Left colon (tissue), 2 donors: ENCODE data around the gene MFSD6. TPM values are rescaled to one million over a fixed set of nuclear protein-coding genes. Genes with fewer than 3 reads are reported as not detected.

ENCODE experiments used
- ATAC-seq: fragments of 200-7000 bp; cut with Tn5 transposase; one replicate; pipeline ENCODE4 v1.9.1; 2020; ENCODE audit warnings: mild to moderate bottlenecking, moderate library complexity
- DNase-seq, 2 donors: peaks; one replicate each; pipeline ENCODE4 v3.0.0-alpha.2; 2020
- intact Hi-C, 2 donors: fragments of 100-400 bp; cut with DNase I in 1 of 2; cut with micrococcal nuclease in 1 of 2; formaldehyde crosslinking; loops; one replicate each; pipeline versions ENCODE4 v1.11.2 to v1.14.0; 2022; cut with DNase I, micrococcal nuclease
- total RNA-seq, 2 donors: library from RNA; stranded (reverse); fragmentation: NEBNext Ultra II Directional; extraction: Animal tissue kit (Norgen Biotek cat#: 25700); gene quantifications; one replicate each; pipeline ENCODE4 v1.2.1, GENCODE V29; 2021
- donor health status: DM: no; HTN: no; CAD: no.
- donor health status: DM: yes; HTN: yes; CAD: no.

MFSD6 gene
- total RNA-seq, 2 donors from 2014 or later: 71.8 to 84.6 TPM

DNA sequence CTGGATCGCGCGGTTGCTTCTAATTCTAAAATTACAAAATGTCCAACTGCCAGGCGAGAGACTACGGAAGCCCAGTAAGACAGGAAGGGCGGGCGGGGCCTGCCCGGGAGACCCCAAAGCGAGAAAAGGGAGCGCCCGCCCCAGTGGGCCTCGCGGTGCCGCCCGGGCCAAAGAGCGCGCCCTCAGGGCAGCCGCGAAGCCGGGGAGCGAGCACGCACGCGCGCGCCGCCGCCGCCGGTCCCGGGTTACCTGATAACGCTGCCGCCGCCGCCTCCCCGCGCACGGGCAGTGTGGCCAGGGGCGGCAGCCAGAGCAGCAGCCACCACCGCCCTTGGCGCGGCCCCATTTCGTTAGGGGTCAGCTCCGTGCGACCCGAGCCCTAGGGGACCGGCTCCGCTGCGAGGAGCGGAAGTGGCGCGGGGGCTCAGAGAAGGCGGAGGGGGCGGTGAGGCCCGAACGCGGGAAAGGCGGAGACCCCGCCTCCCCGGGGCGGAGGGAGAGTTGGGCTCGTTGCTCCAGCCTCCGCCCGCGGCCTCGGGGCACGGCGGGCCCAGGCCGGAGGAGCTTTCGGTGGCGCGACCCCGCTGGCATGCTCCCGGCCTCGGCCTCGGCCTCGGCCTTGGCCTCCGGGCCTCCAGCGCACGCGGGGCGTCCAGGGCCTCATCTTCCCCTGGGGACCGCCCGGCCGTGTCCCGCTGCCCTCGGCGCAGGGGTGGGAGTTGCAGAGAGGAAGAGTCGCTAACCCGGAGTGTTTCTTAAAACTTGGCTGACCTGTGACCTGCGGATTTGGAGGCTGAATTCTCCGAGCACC lies 126.4 kb downstream of the MFSD6 start, which contains the start of gene NEMP2:
NEMP2 (minus strand) TSS at position 413 of the 811 bp plus-strand sequence; CDS start at position 346, 67 bp downstream.
- DNase-seq (peak; percentile 76 to 90), ATAC-seq (peak; percentile 96)
- intact Hi-C loops: no loop called here

DNA sequence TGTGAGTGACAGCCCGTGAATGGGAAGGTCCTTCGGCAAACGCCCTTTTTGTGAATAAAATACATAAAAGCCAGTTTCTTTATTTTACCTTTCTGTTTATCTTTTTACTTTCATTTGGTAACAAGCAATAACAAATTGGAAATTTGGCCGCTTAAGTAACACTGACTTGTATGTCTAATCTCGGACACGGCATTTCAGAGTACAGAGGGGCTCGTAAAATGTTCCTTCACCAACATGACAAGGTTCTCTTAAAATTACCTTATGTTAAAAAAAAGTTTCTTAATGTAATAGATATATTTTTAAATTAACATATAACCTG lies 126.9 kb downstream of the MFSD6 start:
- intact Hi-C loops: no loop called here
- ATAC-seq (no peak), DNase-seq (no peak)

DNA sequence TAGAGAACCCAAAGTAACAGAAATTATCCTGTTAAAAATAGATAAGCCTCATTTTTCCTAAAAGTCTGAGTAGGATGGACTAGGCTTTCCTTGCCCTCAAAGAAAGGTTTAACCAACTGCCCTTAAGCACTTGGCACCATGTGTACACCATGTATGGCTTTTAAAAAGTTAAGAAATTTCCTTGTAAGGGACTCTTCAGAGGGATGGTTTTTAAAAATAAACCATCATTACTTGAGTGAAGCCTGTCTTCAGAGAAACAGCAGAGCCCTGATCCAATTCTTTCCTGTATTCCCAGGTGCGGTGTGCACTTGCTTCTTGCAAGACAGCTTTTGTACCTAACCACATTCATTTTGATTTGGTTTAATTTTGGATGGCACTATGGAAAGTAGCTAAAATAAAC lies 127.4 kb downstream of the MFSD6 start:
- no peak for ATAC-seq
- intact Hi-C loops: no loop called here
- no peak for DNase-seq

DNA sequence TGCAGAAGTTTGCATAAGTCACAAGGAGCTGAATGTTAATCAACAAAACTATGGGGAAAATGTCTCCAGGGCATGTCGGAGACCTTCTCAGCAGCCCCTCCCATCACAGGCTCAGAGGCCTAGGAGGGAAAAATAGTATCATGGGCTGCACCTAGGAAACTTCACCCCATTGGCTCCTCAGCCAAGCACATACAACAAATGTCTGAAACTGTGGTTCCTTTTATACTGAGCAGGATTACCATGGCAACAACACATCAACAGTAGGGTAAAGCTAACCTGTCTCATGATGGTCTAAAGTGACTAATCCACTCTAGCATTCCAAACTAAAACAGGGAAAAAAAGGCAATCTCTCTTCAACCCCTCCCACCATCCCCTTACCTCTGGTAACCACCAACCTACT lies 129.6 kb downstream of the MFSD6 start:
- no peak for DNase-seq
- intact Hi-C loops: no loop called here
- no peak for ATAC-seq

DNA sequence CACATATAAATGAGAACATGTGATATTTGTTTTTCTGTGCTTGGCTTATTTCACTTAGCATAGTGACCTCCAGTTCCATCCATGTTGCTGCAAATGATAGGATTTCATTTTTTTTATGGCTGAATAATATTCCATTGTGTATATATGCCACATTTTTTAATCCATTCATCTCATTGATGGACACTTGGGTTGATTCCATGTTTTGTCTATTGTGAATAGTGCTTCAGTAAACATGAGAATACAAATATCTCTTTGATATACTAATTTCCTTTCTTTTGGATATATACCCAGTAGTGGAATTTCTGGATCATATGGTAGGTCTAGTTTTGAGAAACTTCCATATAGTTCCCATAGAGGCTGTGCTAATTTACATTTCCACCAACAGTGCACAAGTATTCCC lies 130.0 kb downstream of the MFSD6 start:
- ATAC-seq: no peak
- DNase-seq: no peak
- intact Hi-C loops: no loop called here

DNA sequence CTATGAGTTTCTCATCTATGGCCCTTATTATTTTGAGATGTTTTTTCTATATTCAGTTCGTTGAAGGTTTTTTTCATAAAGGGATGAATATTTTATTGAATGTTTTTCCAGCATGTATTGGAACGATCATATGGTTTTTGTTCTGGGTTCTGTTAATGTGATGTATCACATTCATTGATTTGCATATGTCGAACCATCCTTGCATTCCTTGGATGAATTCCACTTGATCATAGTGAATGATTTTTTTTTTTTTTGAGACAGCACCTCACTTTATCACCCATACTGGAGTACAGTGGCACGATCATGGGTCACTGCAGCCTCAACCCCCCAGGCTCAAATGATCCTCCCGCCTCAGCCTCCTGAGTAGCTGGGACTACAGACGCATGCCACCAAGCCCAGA lies 131.9 kb downstream of the MFSD6 start:
- ATAC-seq: no peak
- DNase-seq: no peak
- intact Hi-C loops: loop anchor here in 1 of 2 donors (10.0 kb wide), 1 partner anchor 115 kb away; no protein-coding TSS in a partner anchor

DNA sequence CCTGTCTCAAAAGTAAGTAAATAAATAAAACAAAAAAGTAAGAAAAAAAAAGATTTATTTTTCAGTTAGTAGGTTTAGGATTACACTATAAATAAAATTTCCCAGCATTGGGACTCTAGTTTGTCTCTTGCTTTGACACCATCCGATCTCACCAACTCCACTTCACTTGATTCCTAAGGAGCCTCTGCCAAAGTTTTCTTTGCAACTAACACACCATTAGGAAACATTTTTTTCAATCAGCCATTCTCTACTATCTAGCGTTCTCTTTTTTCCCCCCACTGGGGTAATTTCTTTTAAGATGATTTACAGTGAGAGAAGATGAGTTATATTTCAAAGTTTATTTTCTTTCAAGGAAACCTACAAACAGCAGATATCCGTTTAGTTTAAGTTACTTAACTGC lies 136.9 kb downstream of the MFSD6 start:
- DNase-seq: no peak
- ATAC-seq: no peak
- intact Hi-C loops: loop anchor here in 1 of 2 donors (10.0 kb wide), 1 partner anchor 110 kb away; no protein-coding TSS in a partner anchor

DNA sequence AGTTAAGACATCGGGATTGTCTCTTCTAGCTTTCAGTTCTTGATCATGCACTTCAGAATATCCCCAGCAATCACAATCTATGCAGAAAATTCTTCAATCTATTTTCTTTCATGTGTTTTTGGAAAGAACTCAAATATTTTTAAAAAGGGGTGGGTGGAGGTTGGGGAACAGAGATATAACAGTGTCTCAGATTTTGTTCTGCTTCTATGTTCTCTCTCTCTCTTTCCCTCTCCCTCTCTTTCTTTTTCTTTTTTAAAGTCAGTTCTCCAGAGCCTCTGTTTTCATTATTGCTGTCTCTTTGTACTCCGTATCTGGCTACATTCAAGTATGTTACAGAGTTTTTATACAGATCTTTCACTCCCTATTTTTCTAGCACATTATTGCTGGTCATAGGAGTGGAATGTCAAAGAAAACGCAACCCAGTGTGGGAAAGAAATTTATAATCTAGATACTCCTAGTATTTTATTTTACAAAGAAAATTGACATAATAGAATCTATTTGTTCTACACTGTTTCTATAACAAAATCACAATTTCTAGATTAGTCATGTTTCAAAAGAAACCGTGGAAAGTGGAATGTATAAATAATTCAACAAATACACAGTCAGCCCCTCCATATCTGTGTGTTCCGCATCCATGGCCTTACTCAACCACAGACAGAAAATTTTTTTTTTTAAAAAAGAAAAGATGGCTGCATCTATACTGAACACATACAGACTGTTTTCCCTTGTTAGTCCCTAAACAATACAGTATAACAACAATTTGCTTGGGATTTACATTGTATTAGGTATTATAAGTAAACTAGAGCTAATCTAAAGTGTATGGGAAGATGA lies 137.6 kb downstream of the MFSD6 start:
- intact Hi-C loops: loop anchor here in 1 of 2 donors (10.0 kb wide), 1 partner anchor 109 kb away; no protein-coding TSS in a partner anchor
- no peak for ATAC-seq

DNA sequence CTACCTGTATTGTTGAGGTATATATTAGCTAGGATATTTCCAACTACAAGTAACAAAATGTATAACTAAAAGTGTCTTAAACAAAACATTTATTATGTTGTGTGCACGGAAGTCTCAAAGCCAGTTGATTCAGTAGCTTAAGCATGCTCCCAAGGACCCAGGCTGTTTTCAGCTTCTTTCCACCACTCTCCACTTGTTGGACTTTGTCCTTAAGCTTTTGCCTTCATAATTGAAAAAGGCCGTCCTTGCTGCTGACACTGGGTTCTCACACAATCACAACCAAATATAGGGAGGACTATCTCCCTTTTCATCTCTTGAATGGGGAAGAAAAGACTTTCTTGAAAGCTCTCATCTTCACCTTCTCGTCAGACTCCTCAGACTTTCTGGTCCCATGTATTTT lies 138.6 kb downstream of the MFSD6 start:
- DNase-seq (no peak), ATAC-seq (no peak)
- intact Hi-C loops: loop anchor here in 1 of 2 donors (10.0 kb wide), 1 partner anchor 108 kb away; no protein-coding TSS in a partner anchor

More for the DNA sequence above, 137.6 kb downstream of the MFSD6 start:
- no peak for DNase-seq

DNA sequence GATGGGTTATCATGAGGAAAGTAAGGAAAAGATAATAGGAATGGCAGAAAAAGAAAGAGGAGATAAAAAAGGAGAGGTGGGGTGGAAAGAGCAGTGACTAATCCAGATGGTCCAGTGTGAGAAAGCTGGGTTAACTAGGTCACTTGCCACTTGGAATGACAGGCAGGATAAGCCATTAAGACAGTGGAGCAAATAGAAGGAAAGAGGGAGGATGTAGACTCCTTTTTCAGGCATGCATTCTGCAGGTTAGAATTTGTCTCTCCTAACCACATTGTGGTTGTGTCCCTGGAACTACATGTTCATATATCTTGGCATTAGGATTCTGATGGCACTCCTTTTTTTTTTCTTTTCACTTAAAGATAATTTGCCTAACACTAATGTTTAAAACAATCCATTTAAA lies 139.7 kb downstream of the MFSD6 start:
- DNase-seq (no peak), ATAC-seq (no peak)
- intact Hi-C loops: loop anchor here in 1 of 2 donors (10.0 kb wide), 1 partner anchor 107 kb away; no protein-coding TSS in a partner anchor

DNA sequence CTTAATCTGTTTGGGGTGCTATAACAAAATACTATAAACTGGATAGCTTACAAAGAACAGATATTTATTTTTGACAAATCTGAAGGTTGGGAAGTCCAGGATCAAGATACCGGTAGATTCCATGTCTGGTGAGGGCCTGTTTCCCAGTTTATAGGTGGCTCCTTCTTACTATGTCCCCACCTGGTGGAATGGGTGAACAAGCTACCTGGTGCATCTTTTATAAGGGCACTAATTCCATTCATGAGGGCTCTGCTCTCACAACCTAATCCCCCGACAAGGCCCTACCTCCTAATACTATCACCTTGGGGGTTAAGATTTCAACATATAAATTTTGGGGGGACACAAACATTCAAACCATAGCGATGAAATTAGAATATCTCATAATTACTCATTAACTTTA lies 142.0 kb downstream of the MFSD6 start:
- DNase-seq (no peak), ATAC-seq (no peak)
- intact Hi-C loops: no loop called here

Other genes starting within 250 kb of the MFSD6 start
- 10 to 100 TPM; 51.4 to 66.1 TPM for gene HIBCH, start 88.5 kb upstream of the MFSD6 start, total RNA-seq
- gene INPP1, start 64.8 kb upstream of the MFSD6 start, total RNA-seq: 10 to 100 TPM; 39.8 to 45.8 TPM
- gene NEMP2, start 126.4 kb downstream of the MFSD6 start, total RNA-seq: 1 to 10 TPM; 2.6 to 3.1 TPM
- gene NAB1, start 240.7 kb downstream of the MFSD6 start, total RNA-seq: 10 to 100 TPM; 21.9 to 30.9 TPM